AG04450 (cell line): Measurements from ENCODE around the gene DDX39B. TPM values are rescaled to one million over a fixed set of nuclear protein-coding genes. Genes with fewer than 3 reads are reported as not detected.
"Not testable (repeated sequence)": the region's sequence is repeated elsewhere in the genome, so short reads cannot be mapped to it uniquely, and the experiment has no call there.

Source experiments
- CTCF ChIA-PET: fragments of 300-600, 350-600 bp; formaldehyde crosslinking; extraction: SDS; loops from one replicate; lab custom pipeline; 2022; ENCODE audit warnings: antibody characterized with exemption, inconsistent platforms; lab: Charles Lee
- POLR2A ChIA-PET: fragments of 350-600 bp; formaldehyde crosslinking; extraction: SDS; loops from one replicate; lab custom pipeline; 2021; ENCODE audit warnings: antibody characterized with exemption, inconsistent platforms; lab: Yijun Ruan, JAX
- DNase-seq: peaks from one replicate; pipeline ENCODE4 v3.0.0-alpha.2; 2011; ENCODE audit warnings: low read depth, low spot score
- H3K27ac ChIP-seq: one replicate; pipeline ENCODE4 v1.5.1; 2012; ENCODE audit warnings: low read depth, low read length, control low read depth
- H3K27me3 ChIP-seq: one replicate; pipeline ENCODE4 v1.6.0; 2012; ENCODE audit warnings: low read length; ENCODE audit not compliant: control insufficient read depth, insufficient read depth
- H3K4me3 ChIP-seq: 2 replicates; pipeline ENCODE4 v1.5.1; 2011; ENCODE audit warnings: mild to moderate bottlenecking, low read depth, low read length, control low read depth
- H3K9me3 ChIP-seq: 2 replicates; pipeline ENCODE4 v1.5.1; 2012; ENCODE audit warnings: low read length; ENCODE audit not compliant: control insufficient read depth, insufficient read depth
- polyA plus RNA-seq: library from polyadenylated mRNA; depleted of rRNA; stranded (reverse); fragments of >200 nt; gene quantifications from 2 replicates; pipeline ENCODE4 v1.2.3, GENCODE V29; 2011
- TF ChIP-seq, protein P1 (sequence below): IDR thresholded peaks from 2 replicates; pipeline ENCODE4 v1.5.1; 2011; ENCODE audit warnings: low read depth, low read length, control low read depth, inconsistent platforms

Gene DDX39B
- polyA plus RNA-seq, 1 experiment, result 434 TPM

DNA sequence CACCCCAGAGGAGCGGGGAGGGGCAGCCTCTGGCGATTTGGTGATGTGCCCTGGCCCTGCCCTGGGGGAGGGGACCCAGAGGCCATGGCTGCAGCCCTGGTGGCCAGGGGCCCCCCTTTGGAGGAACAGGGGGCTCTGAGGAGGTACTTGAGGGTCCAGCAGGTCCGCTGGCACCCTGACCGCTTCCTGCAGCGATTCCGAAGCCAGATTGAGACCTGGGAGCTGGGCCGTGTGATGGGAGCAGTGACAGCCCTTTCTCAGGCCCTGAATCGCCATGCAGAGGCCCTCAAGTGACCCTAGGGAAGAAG, 16.5 kb upstream of the DDX39B start:
- POLR2A ChIA-PET, result no interaction called here
- CTCF ChIA-PET, result interaction anchor here (1.0 kb wide), 1 partner anchor 39 kb away, joined by 3 read pairs; no protein-coding TSS in a partner anchor
- Histone ChIP-seq H3K4me3 (no peak overlapping the region), H3K9me3 (no peaks in the 10 kb centered on the region; the same call in 1 of the 2 replicates), H3K27me3 (no peaks in the 10 kb centered on the region), H3K27ac (no peak overlapping the region)
- TF ChIP-seq, protein P1, sequence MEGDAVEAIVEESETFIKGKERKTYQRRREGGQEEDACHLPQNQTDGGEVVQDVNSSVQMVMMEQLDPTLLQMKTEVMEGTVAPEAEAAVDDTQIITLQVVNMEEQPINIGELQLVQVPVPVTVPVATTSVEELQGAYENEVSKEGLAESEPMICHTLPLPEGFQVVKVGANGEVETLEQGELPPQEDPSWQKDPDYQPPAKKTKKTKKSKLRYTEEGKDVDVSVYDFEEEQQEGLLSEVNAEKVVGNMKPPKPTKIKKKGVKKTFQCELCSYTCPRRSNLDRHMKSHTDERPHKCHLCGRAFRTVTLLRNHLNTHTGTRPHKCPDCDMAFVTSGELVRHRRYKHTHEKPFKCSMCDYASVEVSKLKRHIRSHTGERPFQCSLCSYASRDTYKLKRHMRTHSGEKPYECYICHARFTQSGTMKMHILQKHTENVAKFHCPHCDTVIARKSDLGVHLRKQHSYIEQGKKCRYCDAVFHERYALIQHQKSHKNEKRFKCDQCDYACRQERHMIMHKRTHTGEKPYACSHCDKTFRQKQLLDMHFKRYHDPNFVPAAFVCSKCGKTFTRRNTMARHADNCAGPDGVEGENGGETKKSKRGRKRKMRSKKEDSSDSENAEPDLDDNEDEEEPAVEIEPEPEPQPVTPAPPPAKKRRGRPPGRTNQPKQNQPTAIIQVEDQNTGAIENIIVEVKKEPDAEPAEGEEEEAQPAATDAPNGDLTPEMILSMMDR, result no peak
- no peak for DNase-seq

DNA sequence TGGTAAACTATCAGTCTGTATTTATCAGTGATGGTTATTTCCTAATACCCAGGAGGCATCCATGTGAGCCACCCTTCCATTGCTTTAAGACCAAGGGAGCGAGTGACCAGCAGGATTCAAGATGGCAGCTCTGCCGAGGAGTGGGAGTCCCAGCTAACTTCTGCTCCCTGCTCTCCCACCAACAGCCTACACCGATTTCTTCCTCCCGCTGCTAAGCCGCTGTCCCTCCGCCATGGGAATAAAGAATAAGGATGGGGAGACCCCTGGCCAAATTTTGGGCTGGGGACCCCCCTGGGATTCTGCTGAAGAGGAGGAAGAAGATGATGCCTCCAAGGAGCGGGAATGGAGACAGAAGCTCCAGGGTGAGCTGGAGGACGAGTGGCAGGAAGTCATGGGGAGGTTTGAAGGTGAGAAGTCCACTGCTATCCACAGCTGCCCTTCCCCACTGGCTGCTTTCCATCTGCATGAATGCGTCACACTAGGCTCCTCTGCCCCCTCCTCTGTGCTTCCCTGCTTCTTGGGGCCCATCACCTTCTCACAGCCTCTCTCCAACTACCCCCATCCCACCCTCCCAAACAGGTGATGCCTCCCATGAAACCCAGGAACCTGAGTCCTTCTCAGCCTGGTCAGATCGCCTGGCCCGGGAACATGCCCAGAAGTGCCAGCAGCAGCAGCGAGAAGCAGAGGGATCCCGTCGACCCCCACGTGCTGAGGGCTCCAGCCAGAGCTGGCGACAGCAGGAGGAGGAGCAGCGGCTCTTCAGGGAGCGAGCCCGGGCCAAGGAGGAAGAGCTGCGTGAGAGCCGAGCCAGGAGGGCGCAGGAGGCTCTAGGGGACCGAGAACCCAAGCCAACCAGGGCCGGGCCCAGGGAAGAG, 15.9 kb upstream of the DDX39B start:
- DNase-seq, result no peak
- no peak overlapping the region for H3K27ac ChIP-seq
- H3K9me3 ChIP-seq, result no peaks in the 10 kb centered on the region; the same call in 1 of the 2 replicates
- CTCF ChIA-PET, result interaction anchor here (1.1 to 2.5 kb wide), 2 partner anchors 23 to 40 kb away, joined by 4 to 16 read pairs; no protein-coding TSS in a partner anchor
- no peak overlapping the region for H3K4me3 ChIP-seq
- no peaks in the 10 kb centered on the region for H3K27me3 ChIP-seq
- TF ChIP-seq, protein P1, result no peak
- POLR2A ChIA-PET, result no interaction called here

DNA sequence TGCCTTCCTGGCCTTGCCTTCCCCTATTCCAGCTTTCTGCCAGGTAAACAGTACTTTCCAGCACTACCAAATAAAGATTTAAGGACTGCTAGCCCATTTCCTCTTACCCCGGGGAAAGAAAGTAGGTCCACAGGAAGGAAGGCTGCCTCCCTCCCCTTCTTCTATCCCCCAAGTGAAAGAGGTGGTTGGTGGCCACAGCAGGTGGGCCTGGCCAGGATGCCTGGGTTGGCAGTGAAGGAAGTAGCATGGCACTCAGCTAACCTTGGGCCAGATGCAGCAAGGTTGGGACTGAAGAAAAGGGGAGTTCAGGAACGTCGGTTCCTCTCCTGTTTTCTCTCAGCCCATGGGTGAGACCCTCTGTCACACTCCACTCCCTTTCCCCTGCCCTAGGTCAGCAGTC, 14.5 kb upstream of the DDX39B start:
- Histone ChIP-seq H3K27ac (no peak overlapping the region), H3K27me3 (no peaks in the 10 kb centered on the region), H3K4me3 (no peak overlapping the region), H3K9me3 (no peaks in the 10 kb centered on the region; the same call in 1 of the 2 replicates)
- POLR2A ChIA-PET, result no interaction called here
- no peak for DNase-seq
- CTCF ChIA-PET, result interaction anchor here (1.1 to 2.5 kb wide), 2 partner anchors 24 to 42 kb away, joined by 4 to 16 read pairs; no protein-coding TSS in a partner anchor
- TF ChIP-seq, protein P1, result no peak

DNA sequence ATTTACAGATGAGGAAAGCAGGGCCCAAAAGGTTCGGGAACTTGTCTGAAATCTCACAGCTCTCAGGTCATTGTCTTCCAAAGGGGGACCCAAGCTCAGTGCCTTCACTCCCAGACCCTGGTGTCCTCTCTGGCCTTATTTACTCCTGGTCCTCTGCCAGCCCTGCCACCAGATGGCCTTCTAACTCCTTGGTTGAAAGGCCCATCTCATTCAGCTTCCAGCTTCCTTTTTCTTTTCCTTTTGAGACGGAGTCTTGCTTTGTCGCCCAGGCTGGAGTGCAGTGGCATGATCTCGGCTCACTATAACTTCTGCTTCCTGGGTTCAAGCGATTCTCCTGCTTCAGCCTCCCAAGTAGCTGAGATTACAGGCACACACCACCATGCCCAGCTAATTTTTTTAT, 9.6 kb upstream of the DDX39B start:
- CTCF ChIA-PET, result interaction anchor here (0.6 to 14.1 kb wide), 11 partner anchors 12 to 1239 kb away, joined by 3 to 388 read pairs (median 3); partner anchors contain the start of gene NCR3
- POLR2A ChIA-PET, result not testable (repeated sequence)

More for the DNA sequence above, 9.6 kb upstream of the DDX39B start:
- H3K27me3 ChIP-seq, DNase-seq, H3K4me3 ChIP-seq, H3K27ac ChIP-seq, H3K9me3 ChIP-seq: not testable (repeated sequence)
- TF ChIP-seq, protein P1, result peak; percentile 36; the same call in 1 of the 2 replicates
